Hematopoietic multipotent progenitor cell treated with erythropoietin and hydrocortisone succinate and interleukin-3 and kit ligand, for 15 days (in vitro differentiated cells): Measurements from ENCODE around the gene CDH13.

Experiments used
- DNase-seq: peaks from one replicate; pipeline ENCODE4 v3.0.0-alpha.2; 2015; ENCODE audit warnings: low spot score

The CDH13 gene

GRCh38 chr16:82626791-82627261, at the start of gene CDH13:
Gene CDH13 (plus strand): TSS chr16:82626969.
- no peak for DNase-seq

GRCh38 chr16:82580298-82580890, 46.4 kb upstream of the CDH13 start:
- no peak for DNase-seq

- DNase-seq: no peak
Measured at GRCh38 chr16:82582975-82583374, 43.8 kb upstream of the CDH13 start.

- no peak for DNase-seq
Measured at GRCh38 chr16:82583422-82583821, 43.3 kb upstream of the CDH13 start.

GRCh38 chr16:82584553-82585152, 42.1 kb upstream of the CDH13 start:
- no peak for DNase-seq

- DNase-seq: no peak
Measured at GRCh38 chr16:82585675-82586074, 41.1 kb upstream of the CDH13 start.

GRCh38 chr16:82586130-82586529, 40.6 kb upstream of the CDH13 start:
- DNase-seq: no peak

GRCh38 chr16:82587289-82587688, 39.5 kb upstream of the CDH13 start:
- no peak for DNase-seq

- DNase-seq: no peak
Measured at GRCh38 chr16:82589407-82589806, 37.4 kb upstream of the CDH13 start.

GRCh38 chr16:82594114-82594513, 32.7 kb upstream of the CDH13 start:
- DNase-seq: no peak

GRCh38 chr16:82598771-82599170, 28.0 kb upstream of the CDH13 start:
- no peak for DNase-seq

- no peak for DNase-seq
Measured at GRCh38 chr16:82601989-82602640, 24.7 kb upstream of the CDH13 start.

- DNase-seq: no peak
Measured at GRCh38 chr16:82603784-82604411, 22.9 kb upstream of the CDH13 start.

GRCh38 chr16:82605076-82605475, 21.7 kb upstream of the CDH13 start:
- no peak for DNase-seq

- DNase-seq: no peak
Measured at GRCh38 chr16:82605863-82606620, 20.7 kb upstream of the CDH13 start.

GRCh38 chr16:82609140-82609539, 17.6 kb upstream of the CDH13 start:
- DNase-seq: no peak

- no peak for DNase-seq
Measured at GRCh38 chr16:82612263-82612662, 14.5 kb upstream of the CDH13 start.

- no peak for DNase-seq
Measured at GRCh38 chr16:82616356-82616755, 10.4 kb upstream of the CDH13 start.

- DNase-seq: no peak
Measured at GRCh38 chr16:82621781-82622180, 5.0 kb upstream of the CDH13 start.

GRCh38 chr16:82623241-82623640, 3.5 kb upstream of the CDH13 start:
- no peak for DNase-seq

GRCh38 chr16:82625066-82625968, 1.5 kb upstream of the CDH13 start:
- DNase-seq: no peak
